Naive B cell (primary cell): ENCODE measurements around the gene DGKI. TPM values are rescaled to one million over a fixed set of nuclear protein-coding genes. Genes with fewer than 3 reads are reported as not detected.

Experiments
- ATAC-seq, 2 donors: fragments of 150-1000 bp; cut with Tn5 transposase; 2 replicates each; pipeline ENCODE4 v1.10.0; 2021; ENCODE audit warnings: low read depth in 2 of 2, mild to moderate bottlenecking in 2 of 2, moderate library complexity in 2 of 2
- DNase-seq: peaks from one replicate; pipeline ENCODE4 v3.0.0; 2022
- H3K27ac Mint-ChIP-seq, 6 donors: one replicate each; pipeline ENCODE4 v1.8.0; 2020 to 2022; ENCODE audit warnings: mild to moderate bottlenecking in 6 of 6, mixed read lengths in 6 of 6, moderate library complexity in 5 of 6, inconsistent platforms in 2 of 6
- H3K27me3 Mint-ChIP-seq, 3 donors: one replicate each; pipeline ENCODE4 v1.8.0; 2021 to 2022; ENCODE audit warnings: mixed read lengths in 3 of 3, mild to moderate bottlenecking in 1 of 3
- H3K36me3 Mint-ChIP-seq, 2 donors: one replicate each; pipeline ENCODE4 v1.8.0; 2020 to 2022; ENCODE audit warnings: mixed read lengths in 2 of 2, inconsistent platforms in 1 of 2, mild to moderate bottlenecking in 1 of 2
- H3K4me1 Mint-ChIP-seq, 3 donors: one replicate each; pipeline ENCODE4 v1.8.0; 2020 to 2022; ENCODE audit warnings: mixed read lengths in 3 of 3, inconsistent platforms in 1 of 3, mild to moderate bottlenecking in 1 of 3, moderate library complexity in 1 of 3
- H3K4me3 Mint-ChIP-seq, 8 donors: one replicate each; pipeline ENCODE4 v1.8.0; 2020 to 2022; ENCODE audit warnings: mild to moderate bottlenecking in 8 of 8, mixed read lengths in 8 of 8, moderate library complexity in 8 of 8, inconsistent platforms in 2 of 8
- H3K9me3 Mint-ChIP-seq, 7 donors: one replicate each; pipeline ENCODE4 v1.8.0; 2020 to 2022; ENCODE audit warnings: mixed read lengths in 7 of 7, mild to moderate bottlenecking in 5 of 7, inconsistent platforms in 2 of 7, moderate library complexity in 1 of 7
- polyA plus RNA-seq, 6 donors: library from polyadenylated mRNA; unstranded; fragments of 300-500 nt; fragmentation: Illumina TruSeq; gene quantifications; one replicate each; pipeline ENCODE4 v1.2.3, GENCODE V29; 2021; ENCODE audit warnings: low read depth in 6 of 6

Gene DGKI
- polyA plus RNA-seq, 6 donors from 2014 or later = not detected

DNA sequence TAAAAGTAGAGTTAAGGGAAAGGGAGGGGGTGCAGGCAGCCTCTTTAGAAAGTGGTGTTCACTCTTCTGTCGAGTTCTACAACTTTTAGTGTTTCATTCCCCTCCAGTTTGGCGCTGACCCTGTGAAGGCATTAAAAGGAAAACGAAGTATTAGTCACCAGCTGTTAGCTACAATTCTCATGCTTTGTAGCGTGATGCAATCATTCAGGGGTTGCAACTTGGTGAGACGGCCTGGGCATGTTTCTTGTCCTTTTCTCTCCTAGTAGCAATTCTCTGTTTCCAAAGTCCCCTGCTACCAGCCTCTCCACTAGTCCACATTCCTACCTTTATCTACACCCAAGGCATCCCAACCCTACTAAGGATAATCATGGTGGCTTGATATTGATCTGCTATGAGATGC, 33.7 kb upstream of the DGKI start:
- Mint-ChIP-seq H3K4me1 (no peaks in the 10 kb centered on the region), H3K9me3 (peaks cover 0 to 3% (median 0%) of the 10 kb centered on the region in 7 donors), H3K27ac (peak overlapping the region in 2 of 6 donors; percentile 25 to 29), H3K36me3 (peaks cover 54 to 56% of the 10 kb centered on the region in 2 donors), H3K27me3 (no peaks in the 10 kb centered on the region), H3K4me3 (no peak overlapping the region)
- ATAC-seq = no peak
- DNase-seq = no peak

DNA sequence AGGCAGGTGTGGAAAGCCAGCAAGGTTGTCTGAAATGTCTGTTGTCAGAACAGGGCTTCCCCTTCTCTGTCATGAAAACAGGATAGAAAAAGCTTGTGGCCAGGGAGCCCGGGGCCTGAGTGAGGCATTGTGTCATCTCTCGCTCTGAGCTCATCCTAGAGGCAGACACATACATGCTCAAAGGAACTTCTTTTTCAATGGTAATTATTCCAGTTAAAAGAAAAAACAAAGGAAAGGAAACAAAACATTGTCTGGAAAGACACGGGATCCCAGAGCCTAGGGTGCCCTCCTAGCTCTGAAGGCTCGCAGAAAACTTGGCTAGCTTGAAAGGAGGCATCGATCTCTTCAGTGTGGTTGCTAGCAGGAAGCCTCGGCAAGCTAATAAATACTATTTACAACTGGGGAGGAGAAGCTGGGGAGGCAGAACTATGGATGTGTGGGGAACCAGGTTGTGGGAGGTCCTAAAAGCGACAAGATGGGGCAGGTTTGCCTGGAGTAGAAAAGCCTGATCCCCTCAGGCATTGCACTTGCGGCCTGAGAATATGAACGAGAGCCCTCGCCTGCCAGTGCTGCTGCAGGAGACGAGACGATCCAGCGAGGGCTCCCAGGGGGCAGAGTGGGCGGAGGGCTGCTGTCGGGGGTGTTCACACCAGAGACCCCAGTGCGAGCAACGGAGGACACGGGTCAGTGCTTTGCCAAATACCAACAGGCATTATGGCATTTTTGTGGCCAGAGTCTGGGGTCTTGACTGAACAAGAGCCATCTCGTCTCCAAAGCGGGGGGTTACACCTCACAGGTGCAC, 32.8 kb upstream of the DGKI start:
- no peaks in the 10 kb centered on the region for H3K4me1 Mint-ChIP-seq
- H3K9me3 Mint-ChIP-seq = peaks cover 0 to 3% (median 0%) of the 10 kb centered on the region in 7 donors
- no peaks in the 10 kb centered on the region for H3K27me3 Mint-ChIP-seq
- peaks cover 56% of the 10 kb centered on the region in 2 donors for H3K36me3 Mint-ChIP-seq
- ATAC-seq (no peak), DNase-seq (no peak)
- no peak overlapping the region for H3K4me3 Mint-ChIP-seq
- H3K27ac Mint-ChIP-seq = peak overlapping the region in 1 of 6 donors; percentile 63

DNA sequence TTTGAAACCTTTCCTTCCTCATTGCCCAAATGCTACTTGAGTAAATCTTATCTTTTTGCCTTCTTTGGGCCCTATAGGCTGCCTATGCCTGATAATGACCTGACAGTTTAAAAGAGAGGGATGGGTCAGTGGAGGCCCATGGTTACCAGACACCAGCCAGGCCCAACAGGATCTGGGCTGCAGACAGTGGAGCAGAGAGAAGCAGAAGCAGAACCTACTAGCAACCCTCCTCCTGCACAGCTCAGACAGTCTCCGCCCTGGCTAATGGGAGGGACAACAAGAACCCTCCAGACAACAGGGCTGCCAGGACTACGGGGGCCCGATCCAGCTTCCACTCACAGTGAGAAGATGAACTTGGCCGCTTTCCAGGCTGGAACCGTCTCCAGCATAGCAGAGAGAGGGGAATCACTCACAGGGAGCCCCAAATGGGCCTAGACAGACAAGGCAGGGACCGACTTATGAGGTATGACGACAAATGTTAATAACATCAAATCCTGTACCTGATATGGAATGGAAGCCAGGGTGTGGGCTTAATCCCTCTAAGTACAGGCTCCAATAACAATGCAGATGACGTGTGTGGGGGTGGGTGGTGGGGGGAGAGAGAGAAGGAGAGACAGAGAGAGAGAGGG, 31.7 kb upstream of the DGKI start:
- H3K27me3 Mint-ChIP-seq = no peaks in the 10 kb centered on the region
- no peak overlapping the region for H3K27ac Mint-ChIP-seq
- no peaks in the 10 kb centered on the region for H3K4me1 Mint-ChIP-seq
- H3K4me3 Mint-ChIP-seq = no peak overlapping the region
- peaks cover 0 to 3% (median 0%) of the 10 kb centered on the region in 7 donors for H3K9me3 Mint-ChIP-seq
- DNase-seq = no peak
- ATAC-seq = no peak
- peaks cover 59 to 60% of the 10 kb centered on the region in 2 donors for H3K36me3 Mint-ChIP-seq

DNA sequence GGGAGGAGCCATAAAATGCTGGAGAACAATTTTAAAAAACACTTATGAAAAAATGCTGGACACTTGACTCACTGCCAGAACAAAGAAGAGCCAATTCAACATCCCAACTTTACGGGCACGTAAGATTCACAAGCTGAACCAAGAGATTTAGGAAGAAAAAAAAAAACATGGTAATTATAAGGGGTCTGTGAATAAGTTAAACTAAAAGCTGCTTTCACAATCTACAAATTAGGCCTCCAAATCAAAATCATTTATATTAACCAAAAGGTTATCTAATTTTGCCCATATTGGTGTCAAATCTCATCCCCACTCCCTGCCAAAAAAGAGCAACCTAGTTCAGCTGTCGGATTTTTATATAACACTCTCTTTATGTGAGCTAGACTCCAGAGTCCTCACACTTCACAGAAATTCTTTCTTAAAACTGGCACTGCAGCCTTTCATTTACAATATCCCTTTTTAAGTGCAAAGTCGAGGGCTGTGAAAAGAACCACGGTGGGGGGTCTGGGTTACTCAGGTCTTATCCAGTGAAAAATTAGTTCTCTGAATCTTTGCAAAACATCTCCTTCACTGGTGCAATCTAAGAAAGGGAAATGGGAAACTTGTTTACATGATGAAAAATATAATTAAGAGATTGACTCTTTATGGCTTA, 30.4 kb upstream of the DGKI start:
- peaks cover 54 to 58% of the 10 kb centered on the region in 2 donors for H3K36me3 Mint-ChIP-seq
- H3K4me3 Mint-ChIP-seq = no peak overlapping the region
- DNase-seq = no peak
- H3K27me3 Mint-ChIP-seq = no peaks in the 10 kb centered on the region
- no peaks in the 10 kb centered on the region for H3K4me1 Mint-ChIP-seq
- H3K27ac Mint-ChIP-seq = no peak overlapping the region
- ATAC-seq = no peak
- no peaks in the 10 kb centered on the region for H3K9me3 Mint-ChIP-seq

- DNase-seq (no peak), ATAC-seq (no peak)
- H3K4me1 Mint-ChIP-seq = no peaks in the 10 kb centered on the region
- peak overlapping the region in 1 of 6 donors; percentile 9 for H3K27ac Mint-ChIP-seq
- H3K9me3 Mint-ChIP-seq = no peaks in the 10 kb centered on the region
- no peak overlapping the region for H3K4me3 Mint-ChIP-seq
- H3K27me3 Mint-ChIP-seq = no peaks in the 10 kb centered on the region
- H3K36me3 Mint-ChIP-seq = peaks cover 46 to 56% of the 10 kb centered on the region in 2 donors
Observed at GRCh38 chr7:137875746-137876145, 29.0 kb upstream of the DGKI start.

DNA sequence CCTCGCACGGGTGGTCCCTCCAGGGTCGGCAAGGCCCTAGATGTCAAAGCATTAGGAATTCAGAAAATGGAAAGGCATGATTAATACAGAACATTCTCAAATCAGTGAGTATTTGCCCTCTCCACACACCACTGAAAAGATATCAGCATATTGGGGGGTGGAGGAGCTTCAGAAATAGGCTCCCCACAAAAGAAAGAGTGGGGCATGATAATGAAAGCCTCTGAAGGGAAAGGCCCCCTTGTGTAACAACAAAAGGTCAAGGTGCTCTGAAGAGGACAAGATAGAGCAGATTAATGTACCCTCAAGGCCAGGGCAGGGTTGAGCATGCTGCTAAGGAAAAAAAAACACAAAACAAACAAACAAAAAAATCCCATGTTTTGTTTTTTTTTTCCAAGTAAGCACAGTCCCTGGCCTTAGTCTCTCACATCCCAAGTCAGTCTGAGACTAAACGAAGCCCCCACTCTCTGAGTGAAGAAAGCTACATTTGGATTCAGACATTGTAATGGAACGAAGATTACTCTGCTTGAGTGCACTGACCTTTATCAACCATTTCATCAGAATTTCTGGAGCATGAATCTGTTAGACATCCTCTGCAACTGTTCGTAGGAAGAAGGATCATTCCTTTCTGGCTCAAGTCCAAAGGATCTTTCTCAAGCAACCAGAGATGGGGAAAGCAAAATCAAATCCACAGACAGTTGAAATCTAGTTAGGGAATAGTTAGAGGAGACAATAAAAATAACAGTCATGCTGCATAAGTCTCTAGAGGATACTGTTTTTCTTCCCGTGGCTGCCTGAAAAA, 27.4 kb upstream of the DGKI start:
- no peaks in the 10 kb centered on the region for H3K4me1 Mint-ChIP-seq
- no peaks in the 10 kb centered on the region for H3K27me3 Mint-ChIP-seq
- ATAC-seq (no peak), DNase-seq (no peak)
- peaks cover 0 to 6% (median 0%) of the 10 kb centered on the region in 7 donors for H3K9me3 Mint-ChIP-seq
- no peak overlapping the region for H3K27ac Mint-ChIP-seq
- peaks cover 30 to 47% of the 10 kb centered on the region in 2 donors for H3K36me3 Mint-ChIP-seq
- H3K4me3 Mint-ChIP-seq = no peak overlapping the region

DNA sequence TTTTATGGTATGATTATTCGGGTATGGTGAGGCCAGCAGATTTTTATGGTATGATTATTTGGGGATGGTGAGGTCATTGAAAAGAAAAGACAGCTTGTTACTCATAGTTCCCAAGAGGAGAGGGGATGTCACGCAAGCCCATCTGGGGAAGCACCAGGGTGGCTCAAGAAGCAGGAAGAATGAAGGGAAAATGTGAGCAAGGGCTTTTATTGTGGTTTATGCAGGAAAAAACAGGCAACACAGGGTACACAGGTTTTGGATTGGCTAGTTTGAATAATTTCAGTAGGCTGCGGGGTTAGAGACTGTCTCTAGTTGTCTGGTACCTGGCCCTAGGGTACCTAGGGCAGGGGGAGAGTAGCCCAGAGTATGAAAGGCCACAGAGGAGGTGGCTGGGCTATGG, 26.8 kb upstream of the DGKI start:
- Mint-ChIP-seq H3K27me3 (no peaks in the 10 kb centered on the region), H3K4me3 (no peak overlapping the region), H3K27ac (no peak overlapping the region), H3K9me3 (peaks cover 0 to 6% (median 0%) of the 10 kb centered on the region in 7 donors), H3K36me3 (peaks cover 27 to 45% of the 10 kb centered on the region in 2 donors), H3K4me1 (no peaks in the 10 kb centered on the region)
- no peak for DNase-seq
- no peak for ATAC-seq

- Mint-ChIP-seq H3K27me3 (no peaks in the 10 kb centered on the region), H3K27ac (peak overlapping the region in 1 of 6 donors; percentile 52), H3K4me3 (no peak overlapping the region), H3K9me3 (peaks cover 1 to 21% (median 4%) of the 10 kb centered on the region in 7 donors), H3K36me3 (peaks cover 37 to 50% of the 10 kb centered on the region in 2 donors), H3K4me1 (no peaks in the 10 kb centered on the region)
- DNase-seq = no peak
- no peak for ATAC-seq
Observed at GRCh38 chr7:137871170-137871915, 24.6 kb upstream of the DGKI start.

GRCh38 chr7:137870684-137871083, 23.9 kb upstream of the DGKI start:
- ATAC-seq (no peak), DNase-seq (no peak)
- H3K4me3 Mint-ChIP-seq = no peak overlapping the region
- no peaks in the 10 kb centered on the region for H3K27me3 Mint-ChIP-seq
- peaks cover 4 to 27% (median 8%) of the 10 kb centered on the region in 7 donors for H3K9me3 Mint-ChIP-seq
- peaks cover 43 to 55% of the 10 kb centered on the region in 2 donors for H3K36me3 Mint-ChIP-seq
- no peaks in the 10 kb centered on the region for H3K4me1 Mint-ChIP-seq
- H3K27ac Mint-ChIP-seq = no peak overlapping the region

GRCh38 chr7:137870078-137870477, 23.3 kb upstream of the DGKI start:
- Mint-ChIP-seq H3K27me3 (no peaks in the 10 kb centered on the region), H3K4me1 (no peaks in the 10 kb centered on the region), H3K36me3 (peaks cover 49 to 61% of the 10 kb centered on the region in 2 donors), H3K9me3 (peaks cover 9 to 34% (median 12%) of the 10 kb centered on the region in 7 donors), H3K4me3 (no peak overlapping the region), H3K27ac (no peak overlapping the region)
- no peak for DNase-seq
- no peak for ATAC-seq

DNA sequence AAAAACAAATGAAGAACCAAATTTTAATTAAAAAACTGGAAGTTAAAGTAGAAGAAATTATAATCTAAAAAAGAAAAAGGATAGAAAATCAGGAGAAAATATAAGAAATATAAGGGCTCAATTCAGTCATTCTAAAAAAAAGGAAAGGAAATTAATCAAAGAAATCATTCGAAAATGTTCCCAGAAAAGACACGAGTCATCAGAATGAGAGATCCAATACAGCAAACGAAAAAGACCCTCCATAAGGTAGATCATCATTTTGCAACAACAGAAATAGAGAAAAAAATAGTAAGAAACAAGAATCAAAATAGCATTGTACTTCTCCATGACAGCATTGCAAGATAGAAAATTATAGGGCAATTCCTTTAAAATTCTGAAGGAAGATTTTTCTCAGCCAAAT, 22.5 kb upstream of the DGKI start:
- ATAC-seq (no peak), DNase-seq (no peak)
- H3K27me3 Mint-ChIP-seq = no peaks in the 10 kb centered on the region
- peaks cover 9 to 36% (median 12%) of the 10 kb centered on the region in 7 donors for H3K9me3 Mint-ChIP-seq
- H3K27ac Mint-ChIP-seq = no peak overlapping the region
- no peaks in the 10 kb centered on the region for H3K4me1 Mint-ChIP-seq
- H3K4me3 Mint-ChIP-seq = no peak overlapping the region
- peaks cover 49 to 66% of the 10 kb centered on the region in 2 donors for H3K36me3 Mint-ChIP-seq

- no peak for ATAC-seq
- peaks cover 9 to 36% (median 12%) of the 10 kb centered on the region in 7 donors for H3K9me3 Mint-ChIP-seq
- peaks cover 39 to 60% of the 10 kb centered on the region in 2 donors for H3K36me3 Mint-ChIP-seq
- H3K4me3 Mint-ChIP-seq = no peak overlapping the region
- no peaks in the 10 kb centered on the region for H3K27me3 Mint-ChIP-seq
- no peak for DNase-seq
- H3K4me1 Mint-ChIP-seq = no peaks in the 10 kb centered on the region
- no peak overlapping the region for H3K27ac Mint-ChIP-seq
Observed at GRCh38 chr7:137867289-137867688, 20.5 kb upstream of the DGKI start.
